HG03139 (cell line): ENCODE data around the gene INPP5B.
"Not testable (repeated sequence)": the region's sequence is repeated elsewhere in the genome, so short reads cannot be mapped to it uniquely, and the experiment has no call there.

Experiments
- ATAC-seq: cut with Tn5 transposase; IDR thresholded peaks from one replicate; pipeline ENCODE4 v1.9.1; 2021; ENCODE audit not compliant: unreplicated experiment

INPP5B gene

DNA sequence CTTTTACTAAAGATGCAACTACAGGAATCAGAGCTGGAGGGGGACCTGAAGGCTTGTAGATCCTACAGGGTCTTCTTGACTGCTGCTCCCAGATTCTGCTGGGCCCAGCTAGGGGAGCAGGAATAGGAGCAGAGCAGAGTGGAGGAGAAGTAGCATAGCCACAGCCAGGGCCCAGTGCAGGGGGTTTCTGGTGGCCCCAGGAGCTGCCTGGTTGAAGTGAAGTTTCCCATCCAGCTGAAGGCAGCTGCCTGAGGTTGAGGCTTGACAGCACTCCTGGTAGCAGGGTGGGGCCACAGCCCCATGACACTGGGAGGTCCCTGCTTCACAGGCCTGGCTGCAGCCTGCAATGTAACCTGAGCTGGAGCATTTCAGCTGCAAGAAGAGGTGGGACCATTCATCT, 2.0 kb upstream of the INPP5B start:
- ATAC-seq: no peak

DNA sequence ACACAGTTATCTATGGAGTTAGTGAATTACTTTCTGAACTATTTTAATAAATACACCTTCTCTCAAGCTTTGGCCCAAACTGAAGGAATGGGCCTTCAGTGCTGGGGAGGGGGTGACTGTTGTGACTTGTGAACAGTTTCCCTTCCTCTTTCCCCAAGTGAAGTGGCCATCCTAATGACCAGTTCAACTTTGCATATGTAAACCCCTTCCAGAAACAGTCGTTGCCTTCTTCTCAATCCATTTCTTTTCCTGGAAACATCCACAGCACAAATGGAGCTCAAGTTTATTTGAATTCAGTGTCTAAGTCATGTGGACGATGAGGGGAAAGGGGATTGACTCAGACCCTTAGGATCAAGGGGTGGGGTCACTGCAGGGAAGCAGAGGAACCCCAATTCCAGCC, 1.3 kb upstream of the INPP5B start:
- ATAC-seq: no peak

GRCh38 chr1:37947364-37947763, 511 bp upstream of the INPP5B start:
- no peak for ATAC-seq

DNA sequence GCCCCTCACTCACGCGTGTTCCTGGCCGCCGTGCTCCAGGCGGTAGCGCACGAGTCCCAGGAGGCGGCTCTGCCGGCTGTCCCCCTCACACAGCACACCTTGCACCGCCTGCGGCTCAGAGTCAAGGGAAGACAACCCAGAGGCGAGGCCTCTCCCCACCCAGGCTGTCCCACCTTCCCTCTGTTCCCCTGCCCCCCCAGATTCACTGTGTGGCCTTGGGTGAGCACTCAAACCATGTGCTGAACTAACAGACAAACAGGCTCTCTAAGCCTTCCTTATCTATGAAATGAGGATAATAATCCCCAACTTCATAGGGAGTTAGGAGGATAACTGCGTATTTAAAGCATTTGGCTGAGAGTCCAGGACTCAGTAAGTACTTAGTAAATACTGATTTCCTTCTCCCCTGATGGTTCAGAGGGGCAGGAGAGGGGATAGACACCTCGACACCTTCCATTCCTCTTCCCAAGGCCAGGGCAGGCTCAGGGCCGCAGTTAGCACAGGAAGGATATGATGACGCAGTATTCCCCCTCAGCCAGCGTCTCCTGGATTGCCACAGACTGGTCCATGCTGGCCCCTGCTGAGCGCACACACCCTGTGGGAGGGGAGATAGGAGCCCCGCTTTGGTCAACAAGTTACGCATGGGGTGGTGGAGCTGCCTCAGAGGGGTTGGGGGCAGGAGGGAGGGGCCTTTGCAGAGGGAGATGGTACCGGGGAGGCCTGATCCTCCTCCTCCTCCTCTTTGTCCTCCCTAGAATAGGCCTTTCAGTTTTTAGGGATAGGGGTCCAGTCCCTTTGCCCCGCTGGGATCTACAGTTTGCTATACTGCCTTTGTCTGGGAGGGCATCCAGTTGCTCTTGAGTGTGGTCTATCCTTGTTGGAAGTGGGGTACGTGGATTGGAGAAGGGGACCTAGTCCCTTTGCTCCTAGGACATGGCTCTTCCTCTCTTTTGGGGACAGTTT, 830 bp downstream of the INPP5B start:
- no peak for ATAC-seq

- no peak for ATAC-seq
These were observed 1.6 kb downstream of the INPP5B start for GRCh38 chr1:37945251-37945650.

GRCh38 chr1:37944816-37945215, 2.0 kb downstream of the INPP5B start:
- no peak for ATAC-seq

GRCh38 chr1:37944086-37944763, 2.6 kb downstream of the INPP5B start:
- no peak for ATAC-seq

GRCh38 chr1:37940299-37940947, 6.4 kb downstream of the INPP5B start:
- ATAC-seq: no peak

GRCh38 chr1:37936760-37937159, 10.1 kb downstream of the INPP5B start:
- not testable (repeated sequence) for ATAC-seq

- no peak for ATAC-seq
These were observed 14.1 kb downstream of the INPP5B start for GRCh38 chr1:37932759-37933158.

GRCh38 chr1:37931361-37932158, 15.3 kb downstream of the INPP5B start:
- ATAC-seq: peak; percentile 91

DNA sequence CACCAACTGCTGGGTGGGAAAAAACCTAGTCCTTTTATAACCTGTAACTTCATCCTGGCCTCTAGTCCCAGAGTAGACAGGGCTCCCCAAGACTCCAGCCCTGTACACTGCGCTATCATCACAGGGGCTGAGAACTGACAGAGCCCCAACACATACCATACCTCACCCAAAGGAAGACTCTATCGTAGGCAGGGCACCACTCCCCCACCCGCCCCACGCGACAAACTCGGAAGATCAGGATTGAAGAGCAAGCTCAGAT, 15.8 kb downstream of the INPP5B start:
- no peak for ATAC-seq

DNA sequence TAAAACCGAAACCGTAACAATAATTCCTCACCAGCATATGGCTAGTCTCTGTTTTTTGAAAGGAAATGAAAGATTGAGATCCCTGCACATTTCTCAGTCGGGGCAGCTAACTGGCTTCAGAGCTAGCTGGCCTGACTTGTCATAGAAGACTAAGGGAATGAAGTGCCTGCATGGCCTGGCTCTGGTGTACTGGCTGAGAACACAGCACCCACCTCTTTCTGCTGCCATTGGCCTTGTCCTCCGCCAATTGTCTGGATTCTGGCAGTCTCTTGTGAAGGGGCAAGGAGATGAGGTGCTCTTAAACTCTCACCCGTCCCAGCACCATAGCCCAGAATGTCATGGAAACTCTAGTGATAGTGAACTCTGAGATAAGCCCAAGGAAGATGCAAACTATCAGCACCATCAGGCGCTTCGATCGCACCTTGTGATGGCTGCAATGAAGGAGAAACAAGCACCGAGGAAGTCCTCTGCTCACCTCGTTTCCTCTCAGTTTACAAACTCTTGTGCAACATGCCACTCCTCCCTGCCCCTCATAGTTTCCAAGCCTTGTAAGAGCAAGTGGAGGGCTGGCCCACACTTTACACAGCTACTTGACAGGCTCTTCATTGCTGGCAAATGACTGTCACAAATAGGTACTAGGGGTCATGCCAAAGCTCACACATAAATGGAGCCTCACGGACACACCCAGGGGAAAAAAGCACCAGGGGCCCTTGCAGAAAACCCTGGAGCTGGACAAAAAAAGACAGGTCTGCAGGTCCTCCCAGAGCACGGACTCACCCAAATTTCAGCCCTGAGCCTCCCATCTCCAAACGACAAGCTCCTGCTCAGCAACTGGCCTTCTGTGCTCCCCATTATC, 16.4 kb downstream of the INPP5B start:
- ATAC-seq: no peak

DNA sequence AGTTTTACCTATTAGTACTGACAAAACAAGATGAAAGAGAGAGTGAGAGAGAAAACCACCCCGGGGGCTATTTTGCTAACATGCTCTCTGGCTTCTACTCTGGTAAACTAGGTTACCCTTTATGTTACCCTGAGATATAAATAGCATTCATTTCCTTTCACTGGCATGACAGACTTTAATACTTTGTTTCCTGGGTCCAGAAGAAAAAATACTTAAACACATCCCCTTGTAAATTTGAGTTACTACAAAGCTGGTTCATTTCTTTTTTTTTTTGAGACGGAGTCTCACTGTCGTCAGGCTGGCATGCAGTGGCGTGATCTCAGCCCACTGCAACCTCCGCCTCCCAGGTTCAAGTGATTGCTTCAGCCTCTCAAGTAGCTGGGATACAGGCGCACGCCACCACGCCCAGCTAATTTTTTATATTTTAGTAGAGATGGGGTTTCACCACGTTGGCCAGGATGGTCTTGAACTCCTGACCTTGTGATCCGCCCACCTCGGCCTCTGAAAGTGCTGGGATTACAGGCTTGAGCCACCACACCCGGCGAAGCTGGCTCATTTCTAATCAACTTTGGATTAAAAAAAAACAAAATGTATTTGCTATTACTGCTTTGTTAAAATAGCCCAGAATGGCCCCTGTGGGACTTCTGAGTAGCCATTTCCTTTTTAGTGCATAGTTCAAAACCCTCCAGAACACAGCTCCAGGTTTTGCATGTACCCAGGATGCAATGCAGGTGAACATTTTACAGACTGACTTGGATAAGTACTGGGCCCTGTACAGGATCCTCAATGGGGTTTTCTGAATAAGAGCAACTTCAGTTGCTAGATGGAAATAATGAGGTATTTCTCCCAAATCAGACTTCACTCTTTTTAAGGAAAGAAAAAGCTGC, 20.6 kb downstream of the INPP5B start:
- no peak for ATAC-seq

DNA sequence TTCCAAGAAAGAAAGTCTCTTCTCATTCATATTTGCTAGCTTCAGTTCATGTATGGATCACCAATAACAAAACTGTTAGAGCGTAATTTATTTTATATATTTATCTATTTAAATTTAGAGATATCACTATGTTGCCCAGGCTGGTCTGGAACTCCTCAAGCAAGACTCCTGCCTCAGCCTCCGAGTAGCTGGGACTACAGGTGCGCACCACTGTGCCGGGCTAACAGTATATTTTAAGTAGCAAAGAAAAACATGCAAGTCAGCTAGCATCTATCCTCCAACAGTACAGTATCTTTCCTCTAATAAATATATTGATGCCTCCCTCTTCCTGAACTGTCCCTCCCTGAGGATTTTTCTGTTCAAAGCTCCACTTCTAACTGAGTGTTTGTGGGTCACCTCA, 21.5 kb downstream of the INPP5B start:
- no peak for ATAC-seq

DNA sequence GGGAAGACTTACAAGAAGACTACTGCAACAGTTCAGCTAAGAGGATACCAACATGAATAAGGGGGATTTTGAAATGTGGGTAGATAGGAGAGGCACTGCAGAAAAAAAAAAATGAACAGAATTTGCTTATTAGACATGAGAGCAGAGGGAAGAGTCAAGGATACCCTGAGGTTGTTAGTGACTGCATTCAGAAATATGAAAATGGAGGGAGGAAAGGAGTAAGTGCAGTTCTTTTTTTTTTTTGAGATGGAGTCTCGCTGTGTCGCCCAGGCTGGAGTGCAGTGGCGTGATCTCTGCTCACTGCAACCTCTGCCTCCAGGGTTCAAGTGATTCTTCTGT, 23.3 kb downstream of the INPP5B start:
- no peak for ATAC-seq

DNA sequence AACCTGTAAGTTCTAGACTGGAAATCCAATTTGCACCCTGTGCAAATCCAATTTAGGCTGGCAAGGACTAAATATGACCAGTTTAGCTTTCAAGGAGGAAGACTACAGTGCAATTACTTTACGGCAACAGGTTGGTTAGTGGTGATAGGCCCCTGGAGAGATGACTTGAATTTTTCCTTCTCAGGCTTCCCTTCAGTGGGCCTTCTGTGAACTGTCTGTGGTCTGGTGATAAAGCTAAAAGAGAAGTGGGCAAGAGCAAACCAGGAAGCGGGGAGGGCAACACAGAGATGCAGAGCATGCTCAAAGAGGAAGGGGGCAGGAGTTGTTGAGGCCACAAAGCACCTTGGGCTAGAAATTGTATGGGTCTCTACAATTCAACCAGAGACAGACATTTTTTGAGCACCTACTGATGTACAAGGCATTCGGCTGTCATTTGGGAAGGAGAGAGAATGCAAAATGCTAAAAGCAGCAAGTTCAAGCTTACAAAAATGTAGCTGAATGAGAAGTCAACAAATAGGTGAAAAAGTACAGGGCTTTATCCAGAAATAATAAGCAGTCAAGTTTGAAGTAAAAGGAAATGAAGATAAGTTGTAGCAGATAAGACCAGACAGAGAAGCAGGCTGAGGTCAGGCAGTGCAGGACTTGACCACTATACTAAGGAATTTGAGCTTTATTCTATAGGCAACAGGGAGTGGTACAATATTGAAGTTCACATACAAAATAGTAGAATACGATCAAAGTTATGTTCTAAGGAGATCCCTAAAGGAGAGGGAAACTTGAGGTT, 23.9 kb downstream of the INPP5B start:
- peak; percentile 63 for ATAC-seq

- ATAC-seq: no peak
These were observed 27.6 kb downstream of the INPP5B start for GRCh38 chr1:37919277-37919676.
